ENCODE measurements around the gene TMEM207. TPM values are rescaled to one million over a fixed set of nuclear protein-coding genes. Genes with fewer than 3 reads are reported as not detected.

The TMEM207 gene
- total RNA-seq, 2 donors from 2014 or later = not detected

DNA sequence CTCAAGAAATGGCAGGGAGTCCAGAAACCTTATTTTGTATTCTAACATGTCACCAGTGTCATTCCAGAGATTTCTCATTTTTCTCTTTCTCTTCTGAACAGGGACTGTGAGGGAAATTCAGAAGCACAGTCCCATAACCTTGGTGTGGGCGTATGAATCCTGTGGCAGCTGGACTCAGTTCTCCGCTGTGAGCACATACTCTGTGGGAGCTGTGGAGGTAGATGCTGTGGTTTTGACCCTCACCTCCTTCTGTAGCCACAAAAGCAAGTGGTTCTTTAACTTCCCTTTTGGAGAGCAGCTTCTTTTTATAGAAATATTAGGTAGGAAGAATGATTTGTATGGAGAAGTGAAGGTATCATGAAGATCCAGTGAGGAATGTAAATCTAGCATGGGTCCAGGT, 13.4 kb downstream of the TMEM207 start:
- Histone ChIP-seq H3K9me3 (no peaks in the 10 kb centered on the region), H3K4me3 (no peak overlapping the region), H3K27ac (no peak overlapping the region), H3K4me1 (ENCODE audit: control insufficient read depth in 1 of 2, low read depth in 2 of 2) (no peaks in the 10 kb centered on the region), H3K27me3 (replicated peaks; ENCODE audit: insufficient read depth) (no peaks in the 10 kb centered on the region), H3K36me3 (no peaks in the 10 kb centered on the region)
- ATAC-seq (ENCODE audit: insufficient number of reproducible peaks, low FRiP score, low read depth) = no peak
- no peak for DNase-seq (ENCODE audit: low spot score)
- TF ChIP-seq, protein P1, sequence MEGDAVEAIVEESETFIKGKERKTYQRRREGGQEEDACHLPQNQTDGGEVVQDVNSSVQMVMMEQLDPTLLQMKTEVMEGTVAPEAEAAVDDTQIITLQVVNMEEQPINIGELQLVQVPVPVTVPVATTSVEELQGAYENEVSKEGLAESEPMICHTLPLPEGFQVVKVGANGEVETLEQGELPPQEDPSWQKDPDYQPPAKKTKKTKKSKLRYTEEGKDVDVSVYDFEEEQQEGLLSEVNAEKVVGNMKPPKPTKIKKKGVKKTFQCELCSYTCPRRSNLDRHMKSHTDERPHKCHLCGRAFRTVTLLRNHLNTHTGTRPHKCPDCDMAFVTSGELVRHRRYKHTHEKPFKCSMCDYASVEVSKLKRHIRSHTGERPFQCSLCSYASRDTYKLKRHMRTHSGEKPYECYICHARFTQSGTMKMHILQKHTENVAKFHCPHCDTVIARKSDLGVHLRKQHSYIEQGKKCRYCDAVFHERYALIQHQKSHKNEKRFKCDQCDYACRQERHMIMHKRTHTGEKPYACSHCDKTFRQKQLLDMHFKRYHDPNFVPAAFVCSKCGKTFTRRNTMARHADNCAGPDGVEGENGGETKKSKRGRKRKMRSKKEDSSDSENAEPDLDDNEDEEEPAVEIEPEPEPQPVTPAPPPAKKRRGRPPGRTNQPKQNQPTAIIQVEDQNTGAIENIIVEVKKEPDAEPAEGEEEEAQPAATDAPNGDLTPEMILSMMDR (IDR thresholded peaks at IDR 0.05) = no peak

DNA sequence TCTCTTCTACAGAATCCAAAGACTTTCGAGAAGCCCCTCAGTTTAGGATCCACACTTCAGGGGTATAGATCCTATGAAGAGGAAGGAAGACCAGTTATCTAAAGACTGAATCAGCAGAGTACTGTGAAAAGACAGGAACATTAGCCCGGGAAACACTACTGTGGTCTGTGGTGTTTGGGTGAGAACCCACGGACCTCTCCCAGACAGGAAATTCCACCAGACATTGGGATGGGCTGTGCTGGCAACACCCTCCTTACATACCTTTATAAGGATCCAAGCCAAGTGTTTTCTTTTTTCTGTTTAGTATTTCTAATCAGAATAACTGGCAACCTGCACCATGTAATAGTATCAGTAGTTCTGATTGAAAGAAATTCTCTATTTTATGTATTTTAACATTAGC, 14.1 kb downstream of the TMEM207 start:
- Histone ChIP-seq H3K27me3 (replicated peaks; ENCODE audit: insufficient read depth) (no peaks in the 10 kb centered on the region), H3K4me3 (no peak overlapping the region), H3K9me3 (no peaks in the 10 kb centered on the region), H3K36me3 (no peaks in the 10 kb centered on the region), H3K27ac (no peak overlapping the region), H3K4me1 (ENCODE audit: control insufficient read depth in 1 of 2, low read depth in 2 of 2) (no peaks in the 10 kb centered on the region)
- no peak for ATAC-seq (ENCODE audit: insufficient number of reproducible peaks, low FRiP score, low read depth)
- DNase-seq (ENCODE audit: low spot score) = no peak
- TF ChIP-seq, protein P1 (IDR thresholded peaks at IDR 0.05) = no peak

DNA sequence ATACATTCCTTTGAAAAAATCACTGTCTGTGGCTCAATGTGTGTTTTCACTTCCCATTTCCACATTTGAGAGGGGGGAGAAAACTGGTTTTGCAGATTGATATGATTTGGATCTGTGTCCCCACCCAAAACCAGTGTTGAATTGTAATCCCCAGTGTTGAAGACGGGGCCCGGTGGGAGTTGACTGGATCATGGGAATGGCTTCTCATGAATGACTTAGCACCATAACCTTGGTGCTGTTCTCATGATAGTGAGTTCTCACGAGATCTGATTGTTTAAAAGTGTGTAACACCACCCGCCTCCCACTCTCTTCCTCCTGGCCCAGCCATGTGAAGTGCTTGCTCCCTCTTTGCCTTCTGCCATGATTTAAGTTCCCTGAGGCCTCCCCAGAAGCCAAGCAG, 16.1 kb downstream of the TMEM207 start:
- Histone ChIP-seq H3K27me3 (replicated peaks; ENCODE audit: insufficient read depth) (no peaks in the 10 kb centered on the region), H3K4me3 (no peak overlapping the region), H3K9me3 (no peaks in the 10 kb centered on the region), H3K36me3 (no peaks in the 10 kb centered on the region), H3K4me1 (ENCODE audit: control insufficient read depth in 1 of 2, low read depth in 2 of 2) (no peaks in the 10 kb centered on the region), H3K27ac (no peak overlapping the region)
- TF ChIP-seq, protein P1 (IDR thresholded peaks at IDR 0.05) = no peak
- ATAC-seq (ENCODE audit: insufficient number of reproducible peaks, low FRiP score, low read depth) = no peak
- DNase-seq (ENCODE audit: low spot score) = no peak

DNA sequence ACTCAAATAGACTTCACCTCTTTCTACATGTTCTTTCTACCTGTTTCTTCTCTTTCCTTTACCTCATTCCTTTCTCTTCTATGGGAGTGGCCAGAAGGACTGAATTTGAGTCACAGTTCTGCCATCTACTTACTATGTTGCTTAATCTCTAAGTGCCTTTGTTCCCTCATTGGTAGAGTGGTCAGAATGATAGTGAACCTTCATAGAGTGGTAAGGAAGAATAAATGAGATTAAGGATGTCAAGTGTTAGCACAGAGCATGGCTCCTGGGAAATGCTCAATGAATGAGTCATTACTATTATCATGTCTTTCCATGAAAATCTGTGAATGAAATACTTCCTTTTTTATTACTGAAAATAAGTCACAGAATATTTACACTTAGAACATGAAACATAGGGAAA, 17.5 kb downstream of the TMEM207 start:
- Histone ChIP-seq H3K27me3 (replicated peaks; ENCODE audit: insufficient read depth) (no peaks in the 10 kb centered on the region), H3K4me1 (ENCODE audit: control insufficient read depth in 1 of 2, low read depth in 2 of 2) (no peaks in the 10 kb centered on the region), H3K9me3 (no peaks in the 10 kb centered on the region), H3K36me3 (no peaks in the 10 kb centered on the region), H3K4me3 (no peak overlapping the region), H3K27ac (no peak overlapping the region)
- no peak for ATAC-seq (ENCODE audit: insufficient number of reproducible peaks, low FRiP score, low read depth)
- TF ChIP-seq, protein P1 (IDR thresholded peaks at IDR 0.05) = no peak
- no peak for DNase-seq (ENCODE audit: low spot score)

DNA sequence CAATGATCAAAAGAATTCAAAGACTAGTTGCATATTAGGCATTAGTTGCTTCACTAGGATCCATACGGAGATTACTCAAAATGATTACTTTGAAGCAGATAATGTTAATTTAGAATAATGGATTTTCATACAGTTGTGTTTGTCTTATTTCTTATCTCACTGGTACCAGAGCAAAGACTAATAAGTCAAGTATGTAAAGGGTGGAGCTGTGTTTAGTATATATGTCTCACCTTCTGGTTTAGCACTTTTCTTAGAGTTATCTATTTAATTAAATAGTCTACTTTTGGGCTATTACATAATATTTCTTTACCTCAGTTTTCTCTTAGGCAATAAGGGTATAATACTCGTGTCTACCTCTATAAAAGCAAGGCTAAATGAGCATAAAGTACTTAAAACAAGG, 18.8 kb downstream of the TMEM207 start:
- ATAC-seq (ENCODE audit: insufficient number of reproducible peaks, low FRiP score, low read depth) = no peak
- H3K4me1 ChIP-seq (ENCODE audit: control insufficient read depth in 1 of 2, low read depth in 2 of 2) = no peaks in the 10 kb centered on the region
- TF ChIP-seq, protein P1 (IDR thresholded peaks at IDR 0.05) = no peak

More for the DNA sequence above, 18.8 kb downstream of the TMEM207 start:
- Histone ChIP-seq H3K9me3 (no peaks in the 10 kb centered on the region), H3K4me3 (no peak overlapping the region), H3K36me3 (no peaks in the 10 kb centered on the region), H3K27me3 (replicated peaks; ENCODE audit: insufficient read depth) (no peaks in the 10 kb centered on the region), H3K27ac (no peak overlapping the region)
- no peak for DNase-seq (ENCODE audit: low spot score)

Measured in thoracic aorta (tissue), 2 donors.